PFSK-1 (cell line): ENCODE measurements around the gene MCTP1.

Experiments
- FOXP2 ChIP-seq: optimal IDR thresholded peaks from 2 replicates; pipeline ENCODE3; 2011; ENCODE audit warnings: borderline replicate concordance, control low read depth, inconsistent platforms; ENCODE audit not compliant: insufficient read depth; ENCODE audit errors: extremely low read length, extremely low read depth
- POLR2AphosphoS5 ChIP-seq: IDR thresholded peaks from 2 replicates; pipeline ENCODE4 v1.6.1; 2012; ENCODE audit warnings: low read depth, mild to moderate bottlenecking, control low read depth, low read length, moderate library complexity
- REST ChIP-seq, 2 experiments: IDR thresholded peaks; 2 replicates each; pipeline versions ENCODE4 v1.6.1 to v1.8.0; 2011 to 2012; ENCODE audit warnings: low read depth in 2 of 2, low read length in 2 of 2, control low read depth in 1 of 2, inconsistent platforms in 1 of 2, mild to moderate bottlenecking in 1 of 2, moderate library complexity in 1 of 2; ENCODE audit not compliant: insufficient read depth in 1 of 2
- SIN3A ChIP-seq: IDR thresholded peaks from 2 replicates; pipeline ENCODE4 v1.6.1; 2012; ENCODE audit warnings: mild to moderate bottlenecking, low read length, moderate library complexity, borderline replicate concordance; ENCODE audit not compliant: insufficient read depth
- TAF1 ChIP-seq: IDR thresholded peaks from 2 replicates; pipeline ENCODE4 v1.6.1; 2012; ENCODE audit warnings: low read length, control low read depth, borderline replicate concordance; ENCODE audit not compliant: insufficient read depth

The MCTP1 gene

GRCh38 chr5:95153511-95153910, 131.4 kb downstream of the MCTP1 start:
- TF ChIP-seq POLR2AphosphoS5: no peak
- TF ChIP-seq TAF1: no peak
- no peak for TF ChIP-seq SIN3A
- TF ChIP-seq REST (IDR thresholded peaks at IDR 0.05; ENCODE audit: insufficient read depth in 1 of 2, low read depth in 2 of 2, low read length in 2 of 2): no peak
- TF ChIP-seq FOXP2: no peak

GRCh38 chr5:95152535-95152934, 132.4 kb downstream of the MCTP1 start:
- TF ChIP-seq REST (IDR thresholded peaks at IDR 0.05; ENCODE audit: insufficient read depth in 1 of 2, low read depth in 2 of 2, low read length in 2 of 2) (no peak), FOXP2 (no peak), POLR2AphosphoS5 (no peak), TAF1 (no peak), SIN3A (no peak)

- TF ChIP-seq TAF1 (no peak), REST (IDR thresholded peaks at IDR 0.05; ENCODE audit: insufficient read depth in 1 of 2, low read depth in 2 of 2, low read length in 2 of 2) (no peak), SIN3A (no peak), FOXP2 (no peak), POLR2AphosphoS5 (no peak)
These were observed 132.8 kb downstream of the MCTP1 start for GRCh38 chr5:95152131-95152530.

- TF ChIP-seq FOXP2: no peak
These were observed 133.2 kb downstream of the MCTP1 start for GRCh38 chr5:95151694-95152093.

GRCh38 chr5:95149387-95149786, 135.5 kb downstream of the MCTP1 start:
- TF ChIP-seq FOXP2 (no peak), POLR2AphosphoS5 (no peak), SIN3A (no peak), TAF1 (no peak), REST (IDR thresholded peaks at IDR 0.05; ENCODE audit: insufficient read depth in 1 of 2, low read depth in 2 of 2, low read length in 2 of 2) (no peak)
